ENCODE results near the gene NR3C1. TPM values are rescaled to one million over a fixed set of nuclear protein-coding genes. Genes with fewer than 3 reads are reported as not detected.

The NR3C1 gene
- total and polyA plus RNA-seq, 2 experiments from 2014 or later = 41.0 to 60.5 TPM

GRCh38 chr5:143364061-143364460 is 39.4 kb downstream of the NR3C1 start:
- Histone ChIP-seq H3K4me3 (no peak overlapping the region), H3K79me2 (peaks cover 98% of the 10 kb centered on the region), H3K4me1 (ENCODE audit: insufficient read depth) (no peaks in the 10 kb centered on the region), H3K9me3 (ENCODE audit: low read depth) (no peaks in the 10 kb centered on the region), H4K20me1 (ENCODE audit: insufficient read depth, poor library complexity, severe bottlenecking) (peaks cover 43% of the 10 kb centered on the region), H3K4me2 (no peak overlapping the region), H3K36me3 (replicated peaks; ENCODE audit: insufficient read depth, low read depth) (no peaks in the 10 kb centered on the region), H3K27me3 (no peaks in the 10 kb centered on the region), H3K27ac (no peak overlapping the region), H3K9me2 (replicated peaks; ENCODE audit: insufficient read depth) (no peaks in the 10 kb centered on the region), H2AFZ (no peak overlapping the region)
- TF ChIP-seq EZH2phosphoT487 (IDR thresholded peaks at IDR 0.05; ENCODE audit: low read depth, severe bottlenecking, unreplicated experiment) (no peak), EZH2 (IDR thresholded peaks at IDR 0.05; ENCODE audit: borderline replicate concordance) (no peak), CTCF (IDR thresholded peaks at IDR 0.05; ENCODE audit: poor library complexity) (no peak)
- 88% methylated on average over 2 of the region's 2 CpGs for WGBS (ENCODE audit: low lambda C conversion rate, missing lambda C conversion rate)
- no peak for DNase-seq (ENCODE audit: low spot score)

GRCh38 chr5:143362664-143363227 is 40.7 kb downstream of the NR3C1 start:
- H3K4me2 ChIP-seq = no peak overlapping the region
- 87% methylated on average over 1 of the region's 1 CpG for WGBS (ENCODE audit: low lambda C conversion rate, missing lambda C conversion rate)
- no peak overlapping the region for H3K4me3 ChIP-seq
- no peaks in the 10 kb centered on the region for H3K27me3 ChIP-seq
- no peaks in the 10 kb centered on the region for H3K9me3 ChIP-seq (ENCODE audit: low read depth)
- H3K79me2 ChIP-seq = peaks cover 98% of the 10 kb centered on the region
- no peak for DNase-seq (ENCODE audit: low spot score)
- H2AFZ ChIP-seq = no peak overlapping the region
- H3K4me1 ChIP-seq (ENCODE audit: insufficient read depth) = no peaks in the 10 kb centered on the region
- TF ChIP-seq EZH2phosphoT487 (IDR thresholded peaks at IDR 0.05; ENCODE audit: low read depth, severe bottlenecking, unreplicated experiment) = no peak
- no peak for TF ChIP-seq CTCF (IDR thresholded peaks at IDR 0.05; ENCODE audit: poor library complexity)
- no peak for TF ChIP-seq EZH2 (IDR thresholded peaks at IDR 0.05; ENCODE audit: borderline replicate concordance)
- no peaks in the 10 kb centered on the region for H3K9me2 ChIP-seq (replicated peaks; ENCODE audit: insufficient read depth)
- H3K36me3 ChIP-seq (replicated peaks; ENCODE audit: insufficient read depth, low read depth) = no peaks in the 10 kb centered on the region
- H3K27ac ChIP-seq = no peak overlapping the region
- peaks cover 35% of the 10 kb centered on the region for H4K20me1 ChIP-seq (ENCODE audit: insufficient read depth, poor library complexity, severe bottlenecking)

GRCh38 chr5:143361438-143361837 is 42.0 kb downstream of the NR3C1 start:
- Histone ChIP-seq H3K27ac (no peak overlapping the region), H3K4me2 (no peak overlapping the region), H3K27me3 (no peaks in the 10 kb centered on the region), H3K36me3 (replicated peaks; ENCODE audit: insufficient read depth, low read depth) (no peaks in the 10 kb centered on the region), H3K79me2 (peaks cover 98% of the 10 kb centered on the region), H3K4me3 (no peak overlapping the region), H3K4me1 (ENCODE audit: insufficient read depth) (peaks cover 6% of the 10 kb centered on the region), H3K9me2 (replicated peaks; ENCODE audit: insufficient read depth) (no peaks in the 10 kb centered on the region), H3K9me3 (ENCODE audit: low read depth) (no peaks in the 10 kb centered on the region), H2AFZ (no peak overlapping the region), H4K20me1 (ENCODE audit: insufficient read depth, poor library complexity, severe bottlenecking) (peaks cover 33% of the 10 kb centered on the region)
- no peak for DNase-seq (ENCODE audit: low spot score)
- WGBS (ENCODE audit: low lambda C conversion rate, missing lambda C conversion rate) = 62% methylated on average over 3 of the region's 3 CpGs
- no peak for TF ChIP-seq EZH2 (IDR thresholded peaks at IDR 0.05; ENCODE audit: borderline replicate concordance)
- TF ChIP-seq EZH2phosphoT487 (IDR thresholded peaks at IDR 0.05; ENCODE audit: low read depth, severe bottlenecking, unreplicated experiment) = no peak
- TF ChIP-seq CTCF (IDR thresholded peaks at IDR 0.05; ENCODE audit: poor library complexity) = no peak

GRCh38 chr5:143360755-143361154 is 42.7 kb downstream of the NR3C1 start:
- Histone ChIP-seq H3K4me2 (no peak overlapping the region), H3K4me1 (ENCODE audit: insufficient read depth) (peaks cover 6% of the 10 kb centered on the region), H4K20me1 (ENCODE audit: insufficient read depth, poor library complexity, severe bottlenecking) (peaks cover 33% of the 10 kb centered on the region), H3K4me3 (no peak overlapping the region), H3K27me3 (no peaks in the 10 kb centered on the region), H3K36me3 (replicated peaks; ENCODE audit: insufficient read depth, low read depth) (no peaks in the 10 kb centered on the region), H3K9me2 (replicated peaks; ENCODE audit: insufficient read depth) (no peaks in the 10 kb centered on the region), H3K79me2 (peaks cover 93% of the 10 kb centered on the region), H2AFZ (no peak overlapping the region), H3K27ac (no peak overlapping the region), H3K9me3 (ENCODE audit: low read depth) (no peaks in the 10 kb centered on the region)
- TF ChIP-seq CTCF (IDR thresholded peaks at IDR 0.05; ENCODE audit: poor library complexity) (no peak), EZH2phosphoT487 (IDR thresholded peaks at IDR 0.05; ENCODE audit: low read depth, severe bottlenecking, unreplicated experiment) (no peak), EZH2 (IDR thresholded peaks at IDR 0.05; ENCODE audit: borderline replicate concordance) (no peak)
- DNase-seq (ENCODE audit: low spot score) = no peak
